ENCODE results near the gene PTPRCAP. TPM values are rescaled to one million over a fixed set of nuclear protein-coding genes. Genes with fewer than 3 reads are reported as not detected.

Gene PTPRCAP
- total RNA-seq, 6 donors from 2014 or later = 12.8 to 34.0 (median 18.0) TPM

DNA sequence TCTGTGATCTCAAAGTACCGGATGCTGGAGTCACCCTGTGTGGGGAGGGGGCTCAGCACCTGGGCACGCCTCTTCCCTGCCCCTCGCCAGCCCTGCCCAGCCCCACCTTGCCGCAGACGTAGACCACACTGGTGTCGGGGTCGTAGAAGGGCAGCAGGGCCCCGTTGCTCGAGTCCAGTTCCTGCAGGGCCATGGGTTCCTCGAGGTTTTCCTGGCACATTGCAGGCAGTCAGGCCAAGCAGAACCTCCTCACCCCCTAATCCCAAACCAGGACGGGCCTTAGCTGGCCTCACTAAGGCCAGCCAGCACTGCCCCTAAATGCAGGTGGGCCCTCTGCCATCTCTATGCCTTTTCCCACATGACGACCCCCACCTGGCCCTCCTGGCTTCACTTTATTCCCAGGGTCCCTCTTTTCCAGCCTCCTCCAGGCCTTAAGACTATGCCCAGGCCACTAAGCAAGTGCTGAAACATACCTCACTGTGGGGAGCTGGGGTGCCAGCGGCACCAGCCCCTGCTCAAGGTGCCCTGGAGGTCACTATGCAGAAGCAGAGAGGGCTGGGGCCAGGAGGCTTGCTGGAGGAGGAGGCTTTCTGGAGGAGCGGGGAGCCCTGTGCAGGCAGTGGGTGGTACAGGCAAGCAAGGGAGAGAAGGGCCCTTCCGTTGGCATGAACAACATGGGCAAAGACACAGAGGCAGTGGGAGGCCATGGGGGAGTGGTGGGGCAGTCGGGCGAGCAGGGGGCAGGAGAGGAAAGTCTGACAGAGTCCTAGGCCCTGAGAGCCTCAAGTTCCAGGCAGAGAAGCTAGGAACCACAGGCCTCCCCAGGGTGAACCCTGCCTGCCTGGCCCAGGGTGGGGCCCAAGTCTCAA lies 3.0 kb upstream of the PTPRCAP start:
- no peak for DNase-seq
- H3K27ac ChIP-seq = peak overlapping the region in 2 of 4 donors; percentile 52 to 74
- 77 to 81% methylated on average over 9 to 17 of the region's 17 CpGs for WGBS, 2 donors
- no peak for TF ChIP-seq EP300 (IDR thresholded peaks at IDR 0.05)
- no peak for TF ChIP-seq POLR2A (IDR thresholded peaks at IDR 0.05)
- TF ChIP-seq POLR2AphosphoS5 (IDR thresholded peaks at IDR 0.05) = no peak
- TF ChIP-seq, protein P1, sequence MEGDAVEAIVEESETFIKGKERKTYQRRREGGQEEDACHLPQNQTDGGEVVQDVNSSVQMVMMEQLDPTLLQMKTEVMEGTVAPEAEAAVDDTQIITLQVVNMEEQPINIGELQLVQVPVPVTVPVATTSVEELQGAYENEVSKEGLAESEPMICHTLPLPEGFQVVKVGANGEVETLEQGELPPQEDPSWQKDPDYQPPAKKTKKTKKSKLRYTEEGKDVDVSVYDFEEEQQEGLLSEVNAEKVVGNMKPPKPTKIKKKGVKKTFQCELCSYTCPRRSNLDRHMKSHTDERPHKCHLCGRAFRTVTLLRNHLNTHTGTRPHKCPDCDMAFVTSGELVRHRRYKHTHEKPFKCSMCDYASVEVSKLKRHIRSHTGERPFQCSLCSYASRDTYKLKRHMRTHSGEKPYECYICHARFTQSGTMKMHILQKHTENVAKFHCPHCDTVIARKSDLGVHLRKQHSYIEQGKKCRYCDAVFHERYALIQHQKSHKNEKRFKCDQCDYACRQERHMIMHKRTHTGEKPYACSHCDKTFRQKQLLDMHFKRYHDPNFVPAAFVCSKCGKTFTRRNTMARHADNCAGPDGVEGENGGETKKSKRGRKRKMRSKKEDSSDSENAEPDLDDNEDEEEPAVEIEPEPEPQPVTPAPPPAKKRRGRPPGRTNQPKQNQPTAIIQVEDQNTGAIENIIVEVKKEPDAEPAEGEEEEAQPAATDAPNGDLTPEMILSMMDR (IDR thresholded peaks at IDR 0.05) = no peak
- peaks cover 0 to 57% (median 46%) of the 10 kb centered on the region in 4 donors for H3K36me3 ChIP-seq
- ATAC-seq (ENCODE audit: low FRiP score in 2 of 2) = no peak
- H3K4me3 ChIP-seq = no peak overlapping the region
- H3K27me3 ChIP-seq = no peaks in the 10 kb centered on the region
- no peaks in the 10 kb centered on the region for H3K9me3 ChIP-seq
- H3K4me1 ChIP-seq = peaks cover 20 to 61% (median 29%) of the 10 kb centered on the region in 4 donors

DNA sequence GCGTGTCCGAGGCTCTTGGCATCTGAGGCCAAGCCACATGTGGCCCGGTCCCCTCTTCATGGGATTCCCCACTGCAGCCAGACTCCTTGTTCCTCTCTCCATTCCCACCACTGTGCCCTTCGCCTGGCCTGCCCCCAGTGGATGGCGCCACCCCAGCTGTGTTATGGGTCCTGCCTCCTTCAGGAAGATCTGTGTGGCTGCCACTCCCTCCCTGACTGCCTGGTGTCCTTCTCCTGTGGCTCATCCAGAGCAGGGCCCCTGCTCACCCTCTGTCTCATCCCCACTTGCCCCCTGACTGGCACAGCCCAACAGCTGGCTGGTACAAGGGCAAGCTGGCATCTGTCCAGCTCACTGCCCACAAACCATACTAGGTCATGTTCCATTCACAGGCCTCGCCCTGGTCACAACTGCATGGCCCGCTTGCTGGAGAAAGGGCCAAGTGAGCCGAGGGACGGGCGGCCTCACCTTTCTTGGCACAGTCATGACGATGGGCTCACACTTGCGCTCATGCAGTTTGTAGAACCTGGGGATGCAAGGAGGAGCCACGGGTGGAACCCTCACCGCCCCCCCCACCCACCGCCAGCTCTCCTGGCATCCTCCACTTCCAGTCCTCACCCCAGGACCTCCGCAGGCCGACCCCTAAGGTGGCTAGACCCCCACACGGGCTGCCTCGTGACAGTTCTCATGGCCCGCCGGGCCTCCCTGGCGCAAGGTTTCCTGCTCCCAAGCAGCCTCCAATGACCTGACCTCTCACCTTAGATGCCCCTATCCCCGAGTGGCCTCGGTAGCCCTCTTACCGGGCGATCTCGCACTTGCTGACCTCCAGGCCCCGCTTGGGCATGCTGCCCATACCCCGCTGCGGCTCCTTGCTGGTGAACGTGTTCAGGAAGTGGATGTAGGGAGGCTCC lies 2.1 kb upstream of the PTPRCAP start:
- DNase-seq (peak in 1 of 2 donors; percentile 82), ATAC-seq (ENCODE audit: low FRiP score in 2 of 2) (no peak)
- H3K9me3 ChIP-seq = no peaks in the 10 kb centered on the region
- H3K27me3 ChIP-seq = no peaks in the 10 kb centered on the region
- TF ChIP-seq, protein P1 (IDR thresholded peaks at IDR 0.05) = peak in 2 of 6 experiments; percentile 14 to 15
- TF ChIP-seq EP300 (IDR thresholded peaks at IDR 0.05) (no peak), POLR2A (IDR thresholded peaks at IDR 0.05) (no peak)
- H3K4me3 ChIP-seq = no peak overlapping the region
- H3K27ac ChIP-seq = peak overlapping the region in 3 of 4 donors; percentile 32 to 74 (median 52)
- H3K36me3 ChIP-seq = peaks cover 0 to 66% (median 55%) of the 10 kb centered on the region in 4 donors
- H3K4me1 ChIP-seq = peaks cover 19 to 61% (median 25%) of the 10 kb centered on the region in 4 donors
- 64 to 77% methylated on average over 10 to 31 of the region's 31 CpGs for WGBS, 2 donors

DNA sequence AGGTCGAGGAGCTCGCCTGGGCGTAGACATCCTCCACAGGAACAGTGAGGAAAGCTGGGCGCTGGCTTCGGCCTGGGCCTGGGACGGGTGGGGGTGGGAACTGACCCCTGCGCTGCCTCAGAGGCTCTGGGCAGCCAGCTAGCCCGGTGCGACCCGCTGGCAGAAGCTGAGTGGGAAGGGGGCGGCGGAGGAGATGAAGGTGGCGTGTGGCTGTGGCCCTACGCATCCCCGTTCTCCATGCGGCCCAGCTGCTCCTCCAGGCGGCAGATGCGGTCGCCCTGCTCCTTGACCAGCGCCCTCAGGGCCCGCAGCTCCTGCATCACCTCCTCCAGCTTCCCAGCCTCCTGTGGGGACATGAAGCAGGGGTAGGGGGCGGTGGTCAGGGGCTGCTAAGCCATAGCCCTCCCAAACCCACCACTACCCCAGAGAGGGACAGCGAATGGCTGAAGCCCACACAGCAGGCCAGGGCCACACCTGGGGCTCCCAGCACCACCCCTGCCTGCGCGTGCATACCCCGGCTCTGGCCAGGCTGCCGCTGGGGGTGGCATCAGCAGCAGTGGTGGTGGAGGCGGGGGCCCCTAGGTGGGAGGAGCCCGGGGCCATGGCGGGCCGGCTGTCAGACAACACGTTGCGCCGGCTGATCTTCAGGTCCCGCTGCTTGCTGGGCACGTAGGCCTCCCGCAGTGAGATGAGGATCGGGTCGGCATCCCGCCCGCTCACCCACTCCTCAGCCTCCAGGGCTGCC lies 848 bp upstream of the PTPRCAP start:
- H3K4me1 ChIP-seq = peaks cover 13 to 54% (median 25%) of the 10 kb centered on the region in 4 donors
- no peak for TF ChIP-seq POLR2AphosphoS5 (IDR thresholded peaks at IDR 0.05)
- TF ChIP-seq POLR2A (IDR thresholded peaks at IDR 0.05) = peak in 1 of 4 donors; percentile 45
- 88 to 91% methylated on average over 25 to 29 of the region's 41 CpGs for WGBS, 2 donors
- peak in 1 of 2 donors; percentile 90 for DNase-seq
- ATAC-seq (ENCODE audit: low FRiP score in 2 of 2) = no peak
- peaks cover 4 to 79% (median 67%) of the 10 kb centered on the region in 4 donors for H3K36me3 ChIP-seq
- H3K4me3 ChIP-seq = peak overlapping the region in 3 of 4 donors; percentile 33 to 42 (median 40)
- H3K27ac ChIP-seq = peak overlapping the region in 3 of 4 donors; percentile 32 to 74 (median 52)
- no peaks in the 10 kb centered on the region for H3K27me3 ChIP-seq
- H3K9me3 ChIP-seq = no peaks in the 10 kb centered on the region

DNA sequence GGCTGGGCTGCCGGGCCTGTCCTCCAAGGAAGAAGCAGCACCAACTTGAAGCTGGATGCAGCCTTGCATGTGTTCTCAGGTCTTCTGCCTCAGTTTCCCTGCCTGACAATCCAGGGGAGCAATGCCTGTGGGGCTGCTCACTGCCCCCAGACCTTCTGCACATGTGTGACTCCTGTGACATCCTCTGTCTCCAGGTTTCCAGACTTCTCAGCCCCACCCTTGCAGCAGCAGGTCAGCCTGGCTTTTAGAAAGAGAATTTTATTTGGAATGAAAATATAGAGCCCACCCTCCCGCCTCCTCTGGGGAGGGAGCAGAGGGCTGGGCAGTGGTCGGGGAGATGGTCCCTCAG lies 301 bp upstream of the PTPRCAP start:
- no peak for ATAC-seq (ENCODE audit: low FRiP score in 2 of 2)
- WGBS, 2 donors = 79% methylated on average over 3 of the region's 3 CpGs; no CpG with 5 or more reads in 1 of the 2 donors
- Histone ChIP-seq H3K9me3 (no peaks in the 10 kb centered on the region), H3K27ac (peak overlapping the region in 3 of 4 donors; percentile 48 to 74 (median 52)), H3K4me3 (peak overlapping the region in 3 of 4 donors; percentile 33 to 42 (median 40)), H3K27me3 (no peaks in the 10 kb centered on the region), H3K4me1 (peaks cover 13 to 53% (median 24%) of the 10 kb centered on the region in 4 donors), H3K36me3 (peaks cover 4 to 84% (median 72%) of the 10 kb centered on the region in 4 donors)
- TF ChIP-seq EP300 (IDR thresholded peaks at IDR 0.05) (no peak), POLR2A (IDR thresholded peaks at IDR 0.05) (no peak), POLR2AphosphoS5 (IDR thresholded peaks at IDR 0.05) (no peak)
- TF ChIP-seq, protein P1 (IDR thresholded peaks at IDR 0.05) = no peak
- DNase-seq = no peak
